Mesendoderm (in vitro differentiated cells): ENCODE data around the gene MIS12.

Experiments
- DNase-seq: peaks from one replicate; pipeline ENCODE4 v3.0.0; 2013
- H2AK5ac ChIP-seq: 2 replicates; pipeline ENCODE4 v1.6.1; 2013; ENCODE audit warnings: low read length, inconsistent platforms
- H2BK120ac ChIP-seq: 2 replicates; pipeline ENCODE4 v1.6.1; 2013; ENCODE audit warnings: low read depth, mild to moderate bottlenecking, low read length, moderate library complexity, mixed read lengths
- H2BK15ac ChIP-seq: replicated peaks from 2 replicates; pipeline ENCODE4 v1.6.1; 2013; ENCODE audit warnings: low read depth, mild to moderate bottlenecking, moderate library complexity
- H2BK5ac ChIP-seq: 2 replicates; pipeline ENCODE4 v1.6.1; 2013; ENCODE audit warnings: low read length, inconsistent platforms
- H3K18ac ChIP-seq: 2 replicates; pipeline ENCODE4 v1.6.1; 2013; ENCODE audit warnings: mild to moderate bottlenecking, low read length, mixed read lengths
- H3K23ac ChIP-seq: one replicate; pipeline ENCODE4 v1.6.1; 2013; ENCODE audit warnings: low read length
- H3K27ac ChIP-seq: 2 replicates; pipeline ENCODE4 v1.5.1; 2013; ENCODE audit warnings: low read depth, mild to moderate bottlenecking, inconsistent platforms, low read length, moderate library complexity
- H3K27me3 ChIP-seq: 2 replicates; pipeline ENCODE4 v1.6.1; 2013; ENCODE audit warnings: low read length, control low read depth, mild to moderate bottlenecking, inconsistent platforms; ENCODE audit not compliant: insufficient read depth, poor library complexity
- H3K36me3 ChIP-seq: 2 replicates; pipeline ENCODE4 v1.6.1; 2013; ENCODE audit warnings: low read length, inconsistent platforms; ENCODE audit not compliant: control insufficient read depth, insufficient read depth
- H3K4ac ChIP-seq: one replicate; pipeline ENCODE4 v1.6.1; 2013; ENCODE audit warnings: low read depth, mild to moderate bottlenecking, low read length, moderate library complexity
- H3K4me1 ChIP-seq: 2 replicates; pipeline ENCODE4 v1.6.1; 2013; ENCODE audit warnings: low read depth, low read length, inconsistent platforms; ENCODE audit not compliant: control insufficient read depth
- H3K4me2 ChIP-seq: 2 replicates; pipeline ENCODE4 v1.6.1; 2013; ENCODE audit warnings: low read length
- H3K4me3 ChIP-seq: 2 replicates; pipeline ENCODE4 v1.5.1; 2013; ENCODE audit warnings: mild to moderate bottlenecking, low read length
- H3K56ac ChIP-seq: one replicate; pipeline ENCODE4 v1.6.1; 2013; ENCODE audit warnings: low read length
- H3K79me1 ChIP-seq: 2 replicates; pipeline ENCODE4 v1.6.1; 2013; ENCODE audit warnings: low read length, inconsistent platforms
- H3K79me2 ChIP-seq: 2 replicates; pipeline ENCODE4 v1.6.1; 2013; ENCODE audit warnings: mild to moderate bottlenecking, low read length; ENCODE audit not compliant: control insufficient read depth, insufficient read depth
- H3K9ac ChIP-seq: 2 replicates; pipeline ENCODE4 v1.6.1; 2013; ENCODE audit warnings: low read length, inconsistent platforms
- H4K5ac ChIP-seq: one replicate; pipeline ENCODE4 v1.6.1; 2013; ENCODE audit warnings: low read length
- H4K8ac ChIP-seq: one replicate; pipeline ENCODE4 v1.6.1; 2013; ENCODE audit warnings: low read depth, mild to moderate bottlenecking, control low read depth, low read length, moderate library complexity
- WGBS: extraction: QIAGEN DNeasy Blood & Tissue Kit; methylation state at CpG from one replicate; pipeline ENCODE4 v1.1.7; 2013; ENCODE audit warnings: low lambda C conversion rate, missing lambda C conversion rate; ENCODE audit not compliant: insufficient coverage; ENCODE audit errors: extremely low coverage; 5-methylcytosine and 5-hydroxymethylcytosine counted together

MIS12 gene

GRCh38 chr17:5485270-5486205 lies 828 bp upstream of the MIS12 start, which contains the start of gene DERL2:
Gene DERL2 (minus strand): TSS chr17:5486178. CDS start chr17:5486161, 17 bp downstream.
- no CpG with 5 or more reads among the region's 29 CpGs for WGBS

GRCh38 chr17:5488752-5489151 lies 2.4 kb downstream of the MIS12 start:
- no CpG with 5 or more reads among the region's 8 CpGs for WGBS
- H3K4me2 ChIP-seq = no peak overlapping the region
- H2AK5ac ChIP-seq = no peak overlapping the region
- no peak for DNase-seq
- H3K4me3 ChIP-seq = no peak overlapping the region
- peaks cover 39% of the 10 kb centered on the region for H3K79me2 ChIP-seq
- no peaks in the 10 kb centered on the region for H3K36me3 ChIP-seq
- H2BK15ac ChIP-seq = no peak overlapping the region
- peaks cover 9% of the 10 kb centered on the region for H3K79me1 ChIP-seq
- H3K4ac ChIP-seq = no peak overlapping the region
- no peak overlapping the region for H3K18ac ChIP-seq
- H3K4me1 ChIP-seq = no peaks in the 10 kb centered on the region
- H3K56ac ChIP-seq = no peak overlapping the region
- H2BK5ac ChIP-seq = no peak overlapping the region
- H4K5ac ChIP-seq = no peak overlapping the region
- no peak overlapping the region for H3K9ac ChIP-seq
- no peak overlapping the region for H3K27ac ChIP-seq
- H2BK120ac ChIP-seq = no peak overlapping the region
- H3K27me3 ChIP-seq = no peaks in the 10 kb centered on the region
- no peak overlapping the region for H4K8ac ChIP-seq
- no peak overlapping the region for H3K23ac ChIP-seq

More at GRCh38 chr17:5485270-5486205, 828 bp upstream of the MIS12 start, which contains the start of gene DERL2:
- no peaks in the 10 kb centered on the region for H3K4me1 ChIP-seq
- peak within 1 kb of the TSS; percentile 93 for H4K8ac ChIP-seq
- H3K27ac ChIP-seq = peak within 1 kb of the TSS; percentile 98
- H3K9ac ChIP-seq = peak within 1 kb of the TSS; percentile 98
- peak within 1 kb of the TSS; percentile 70 for H3K4me2 ChIP-seq
- peak within 1 kb of the TSS; percentile 33 for H3K23ac ChIP-seq
- H2AK5ac ChIP-seq = peak within 1 kb of the TSS; percentile 22
- peak within 1 kb of the TSS; percentile 89 for H2BK5ac ChIP-seq
- peak within 1 kb of the TSS; percentile 100 for H3K56ac ChIP-seq
- no peaks in the 10 kb centered on the region for H3K27me3 ChIP-seq
- no peak within 1 kb of the TSS for H2BK15ac ChIP-seq
- peak within 1 kb of the TSS; percentile 98 for H3K4me3 ChIP-seq
- no peak within 1 kb of the TSS for H2BK120ac ChIP-seq
- H3K79me1 ChIP-seq = peaks cover 16% of the 10 kb centered on the region
- H3K79me2 ChIP-seq = peaks cover 43% of the 10 kb centered on the region
- peak within 1 kb of the TSS; percentile 94 for H3K18ac ChIP-seq
- peak; percentile 77 for DNase-seq
- no peak within 1 kb of the TSS for H4K5ac ChIP-seq
- peak within 1 kb of the TSS; percentile 97 for H3K4ac ChIP-seq
- H3K36me3 ChIP-seq = no peaks in the 10 kb centered on the region

- H3K27ac ChIP-seq = no peak overlapping the region
- H4K5ac ChIP-seq = no peak overlapping the region
- WGBS = no CpG with 5 or more reads among the region's 2 CpGs
- peaks cover 4% of the 10 kb centered on the region for H3K79me1 ChIP-seq
- H2BK15ac ChIP-seq = no peak overlapping the region
- peaks cover 3% of the 10 kb centered on the region for H3K27me3 ChIP-seq
- no peak for DNase-seq
- H3K4me2 ChIP-seq = no peak overlapping the region
- no peak overlapping the region for H4K8ac ChIP-seq
- no peak overlapping the region for H3K23ac ChIP-seq
- no peaks in the 10 kb centered on the region for H3K36me3 ChIP-seq
- no peak overlapping the region for H3K4ac ChIP-seq
- no peaks in the 10 kb centered on the region for H3K4me1 ChIP-seq
- no peak overlapping the region for H2AK5ac ChIP-seq
- no peak overlapping the region for H3K56ac ChIP-seq
- peaks cover 12% of the 10 kb centered on the region for H3K79me2 ChIP-seq
- no peak overlapping the region for H3K18ac ChIP-seq
- H2BK5ac ChIP-seq = no peak overlapping the region
- no peak overlapping the region for H2BK120ac ChIP-seq
- H3K9ac ChIP-seq = no peak overlapping the region
- H3K4me3 ChIP-seq = no peak overlapping the region
Observed at GRCh38 chr17:5492970-5493369, 6.6 kb downstream of the MIS12 start.

GRCh38 chr17:5499476-5500231 lies 13.3 kb downstream of the MIS12 start:
- peak; percentile 38 for DNase-seq
- no peak overlapping the region for H3K27ac ChIP-seq

GRCh38 chr17:5500247-5500588 lies 13.9 kb downstream of the MIS12 start:
- Histone ChIP-seq H3K4me1 (no peaks in the 10 kb centered on the region), H3K27me3 (peaks cover 10% of the 10 kb centered on the region), H3K9ac (peak overlapping the region; percentile 48), H2BK15ac (no peak overlapping the region), H3K18ac (no peak overlapping the region), H3K27ac (no peak overlapping the region), H4K5ac (no peak overlapping the region), H3K4me3 (peak overlapping the region; percentile 22), H3K79me1 (no peaks in the 10 kb centered on the region), H2BK120ac (no peak overlapping the region), H3K4me2 (peak overlapping the region; percentile 66), H3K4ac (no peak overlapping the region), H3K79me2 (no peaks in the 10 kb centered on the region), H2BK5ac (no peak overlapping the region), H3K56ac (peak overlapping the region; percentile 43), H3K36me3 (no peaks in the 10 kb centered on the region), H2AK5ac (no peak overlapping the region), H4K8ac (no peak overlapping the region), H3K23ac (no peak overlapping the region)
- DNase-seq = no peak
- WGBS = no CpG with 5 or more reads among the region's 18 CpGs

More at GRCh38 chr17:5499476-5500231, 13.3 kb downstream of the MIS12 start:
- Histone ChIP-seq H3K4ac (no peak overlapping the region), H3K4me2 (peak overlapping the region; percentile 23), H2BK5ac (no peak overlapping the region), H3K23ac (no peak overlapping the region), H3K18ac (no peak overlapping the region), H3K79me2 (no peaks in the 10 kb centered on the region), H2BK15ac (no peak overlapping the region), H4K5ac (no peak overlapping the region), H3K4me1 (no peaks in the 10 kb centered on the region), H3K9ac (peak overlapping the region; percentile 8), H3K4me3 (no peak overlapping the region), H3K36me3 (no peaks in the 10 kb centered on the region), H3K27me3 (peaks cover 10% of the 10 kb centered on the region), H2AK5ac (no peak overlapping the region), H3K56ac (no peak overlapping the region), H4K8ac (peak overlapping the region; percentile 83), H2BK120ac (no peak overlapping the region), H3K79me1 (no peaks in the 10 kb centered on the region)
- WGBS = no CpG with 5 or more reads among the region's 44 CpGs
